Measurements from ENCODE around the gene ARHGEF6.

Gene ARHGEF6

DNA sequence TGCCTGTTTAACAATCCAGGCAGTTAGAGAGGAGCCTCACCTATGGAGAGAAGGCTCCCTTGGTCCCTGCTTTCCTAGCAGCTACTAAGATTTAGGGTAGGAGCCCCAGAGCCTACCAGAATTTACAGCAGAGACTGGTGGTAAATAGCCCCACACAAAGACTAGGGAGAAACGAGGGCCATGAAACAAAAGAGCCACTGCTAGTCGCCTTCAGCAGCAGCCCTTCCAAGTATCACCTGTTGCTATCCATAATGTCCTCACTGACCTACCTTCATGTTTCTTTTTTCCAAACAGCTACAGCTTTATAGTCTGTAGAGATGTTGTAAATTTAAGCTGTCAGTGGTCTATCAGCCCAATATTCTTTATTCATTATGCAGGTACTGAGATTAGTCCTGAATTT, 25.3 kb downstream of the ARHGEF6 start:
- no peak for DNase-seq
- TF ChIP-seq, protein P1, sequence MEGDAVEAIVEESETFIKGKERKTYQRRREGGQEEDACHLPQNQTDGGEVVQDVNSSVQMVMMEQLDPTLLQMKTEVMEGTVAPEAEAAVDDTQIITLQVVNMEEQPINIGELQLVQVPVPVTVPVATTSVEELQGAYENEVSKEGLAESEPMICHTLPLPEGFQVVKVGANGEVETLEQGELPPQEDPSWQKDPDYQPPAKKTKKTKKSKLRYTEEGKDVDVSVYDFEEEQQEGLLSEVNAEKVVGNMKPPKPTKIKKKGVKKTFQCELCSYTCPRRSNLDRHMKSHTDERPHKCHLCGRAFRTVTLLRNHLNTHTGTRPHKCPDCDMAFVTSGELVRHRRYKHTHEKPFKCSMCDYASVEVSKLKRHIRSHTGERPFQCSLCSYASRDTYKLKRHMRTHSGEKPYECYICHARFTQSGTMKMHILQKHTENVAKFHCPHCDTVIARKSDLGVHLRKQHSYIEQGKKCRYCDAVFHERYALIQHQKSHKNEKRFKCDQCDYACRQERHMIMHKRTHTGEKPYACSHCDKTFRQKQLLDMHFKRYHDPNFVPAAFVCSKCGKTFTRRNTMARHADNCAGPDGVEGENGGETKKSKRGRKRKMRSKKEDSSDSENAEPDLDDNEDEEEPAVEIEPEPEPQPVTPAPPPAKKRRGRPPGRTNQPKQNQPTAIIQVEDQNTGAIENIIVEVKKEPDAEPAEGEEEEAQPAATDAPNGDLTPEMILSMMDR (IDR thresholded peaks at IDR 0.05; ENCODE audit: low read depth, low read length, missing control alignments) = no peak
- no peak overlapping the region for H3K27ac ChIP-seq
- in situ Hi-C loops (cut with HindIII; ENCODE audit: low pct_ligation_motif_present, low sequenced_read_pairs) = no loop called here
- no peaks in the 10 kb centered on the region for H3K27me3 ChIP-seq (replicated peaks)
- no peaks in the 10 kb centered on the region for H3K36me3 ChIP-seq (replicated peaks)
- H3K4me3 ChIP-seq (ENCODE audit: low read depth, low read length) = no peak overlapping the region

DNA sequence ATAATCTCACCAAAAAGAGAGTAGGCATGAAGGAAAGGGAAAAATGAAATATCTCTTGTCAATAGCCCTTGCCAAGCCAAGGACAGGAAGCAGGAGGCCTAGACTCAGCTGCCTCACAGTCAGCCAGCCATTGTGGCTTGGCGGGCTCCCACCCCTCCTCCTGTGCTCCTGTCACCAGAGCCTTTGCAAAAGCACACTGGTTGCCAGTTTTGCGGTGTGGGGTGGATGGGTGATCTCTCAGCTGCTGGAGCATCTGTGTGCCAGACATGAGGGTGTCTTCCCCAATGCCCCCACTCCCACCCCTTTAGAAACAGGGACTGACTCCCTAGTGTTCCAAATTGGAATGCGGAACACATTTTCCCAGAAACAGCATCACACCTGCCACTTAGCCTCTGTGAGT, 26.1 kb downstream of the ARHGEF6 start:
- no peaks in the 10 kb centered on the region for H3K36me3 ChIP-seq (replicated peaks)
- DNase-seq = no peak
- TF ChIP-seq, protein P1 (IDR thresholded peaks at IDR 0.05; ENCODE audit: low read depth, low read length, missing control alignments) = no peak
- H3K27ac ChIP-seq = no peak overlapping the region
- no peak overlapping the region for H3K4me3 ChIP-seq (ENCODE audit: low read depth, low read length)
- in situ Hi-C loops (cut with HindIII; ENCODE audit: low pct_ligation_motif_present, low sequenced_read_pairs) = no loop called here
- H3K27me3 ChIP-seq (replicated peaks) = no peaks in the 10 kb centered on the region

DNA sequence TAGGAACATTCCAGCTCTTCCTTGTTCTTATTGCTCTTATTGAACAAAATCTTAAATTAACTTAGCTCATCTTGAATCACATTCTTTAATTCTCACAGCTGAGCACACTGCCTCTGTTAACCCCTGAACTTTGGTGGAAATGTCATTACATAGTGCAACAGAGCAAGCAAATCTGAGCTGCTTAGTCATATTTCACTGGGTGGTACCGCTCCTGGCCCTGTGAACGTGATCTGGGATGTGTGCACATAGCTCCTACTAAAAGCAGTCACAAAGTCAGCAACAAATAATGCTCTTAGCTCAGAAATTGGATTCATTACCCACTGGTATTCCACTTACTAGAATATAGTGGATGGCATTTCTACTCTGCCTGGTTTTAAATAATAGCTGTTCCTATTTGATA, 27.9 kb downstream of the ARHGEF6 start:
- Histone ChIP-seq H3K27ac (no peak overlapping the region), H3K4me3 (ENCODE audit: low read depth, low read length) (no peak overlapping the region), H3K27me3 (replicated peaks) (no peaks in the 10 kb centered on the region), H3K36me3 (replicated peaks) (no peaks in the 10 kb centered on the region)
- DNase-seq = peak; percentile 12
- in situ Hi-C loops (cut with HindIII; ENCODE audit: low pct_ligation_motif_present, low sequenced_read_pairs) = no loop called here
- TF ChIP-seq, protein P1 (IDR thresholded peaks at IDR 0.05; ENCODE audit: low read depth, low read length, missing control alignments) = no peak

DNA sequence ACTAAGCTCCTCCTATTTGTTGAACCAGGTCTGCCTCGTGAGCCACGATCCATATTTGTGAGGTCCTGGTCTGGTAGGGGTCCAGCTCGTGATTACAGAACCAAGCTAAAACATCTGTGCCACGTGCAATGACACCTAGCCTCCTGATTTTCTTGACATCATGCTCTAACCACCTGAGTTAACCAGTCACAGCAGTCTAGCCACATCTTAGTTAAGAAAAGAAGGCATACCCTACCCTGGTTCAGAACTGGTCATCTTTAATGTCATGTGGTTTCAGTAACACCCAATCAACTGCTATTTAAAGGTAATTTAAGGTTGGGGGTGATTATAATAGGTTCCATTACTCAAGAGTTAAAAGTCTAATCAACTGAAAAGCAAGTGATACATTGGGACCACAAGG, 28.4 kb downstream of the ARHGEF6 start:
- DNase-seq = no peak
- Histone ChIP-seq H3K4me3 (ENCODE audit: low read depth, low read length) (no peak overlapping the region), H3K27ac (no peak overlapping the region), H3K27me3 (replicated peaks) (no peaks in the 10 kb centered on the region), H3K36me3 (replicated peaks) (no peaks in the 10 kb centered on the region)
- in situ Hi-C loops (cut with HindIII; ENCODE audit: low pct_ligation_motif_present, low sequenced_read_pairs) = no loop called here
- TF ChIP-seq, protein P1 (IDR thresholded peaks at IDR 0.05; ENCODE audit: low read depth, low read length, missing control alignments) = no peak

DNA sequence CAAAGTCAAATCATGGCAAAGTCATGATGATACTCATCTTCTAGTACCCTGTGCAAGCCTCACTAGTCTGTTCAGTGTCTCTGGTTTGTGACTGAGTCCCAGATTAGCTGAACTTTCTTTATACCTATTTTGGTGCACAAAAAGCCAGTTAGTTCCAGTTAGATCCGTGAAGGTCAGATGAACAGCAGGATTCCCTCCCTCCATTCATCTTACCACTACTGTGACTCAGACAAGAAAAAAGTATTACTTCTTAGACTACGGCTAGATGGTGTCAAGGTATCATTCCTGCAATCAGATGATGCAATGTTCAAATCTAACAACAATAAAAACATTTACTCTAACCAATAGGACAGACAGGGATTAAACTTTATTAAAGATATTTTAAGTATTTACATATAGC, 30.4 kb downstream of the ARHGEF6 start:
- DNase-seq = no peak
- no peaks in the 10 kb centered on the region for H3K27me3 ChIP-seq (replicated peaks)
- TF ChIP-seq, protein P1 (IDR thresholded peaks at IDR 0.05; ENCODE audit: low read depth, low read length, missing control alignments) = no peak
- H3K36me3 ChIP-seq (replicated peaks) = no peaks in the 10 kb centered on the region
- H3K27ac ChIP-seq = no peak overlapping the region
- H3K4me3 ChIP-seq (ENCODE audit: low read depth, low read length) = no peak overlapping the region
- in situ Hi-C loops (cut with HindIII; ENCODE audit: low pct_ligation_motif_present, low sequenced_read_pairs) = no loop called here
